ENCODE results near the gene ALPL. TPM values are rescaled to one million over a fixed set of nuclear protein-coding genes. Genes with fewer than 3 reads are reported as not detected.

The ALPL gene
- polyA plus RNA-seq, 1 donor (not counting 4 experiments of a cell fraction or from before 2014, with no cell fraction given), result not detected

GRCh38 chr1:21604208-21604957 is 95.2 kb downstream of the ALPL start:
- Histone ChIP-seq H3K9me3 (ENCODE audit: control insufficient read depth, low read depth, low read length) (no peaks in the 10 kb centered on the region), H3K4me1 (ENCODE audit: control insufficient read depth, extremely low read depth, insufficient read depth, low read length) (peaks cover 3% of the 10 kb centered on the region), H3K27me3 (ENCODE audit: control insufficient read depth, extremely low read depth, insufficient read depth, low read length) (peaks cover 3% of the 10 kb centered on the region), H3K79me2 (ENCODE audit: control insufficient read depth, insufficient read depth, low read length) (no peaks in the 10 kb centered on the region), H3K9ac (ENCODE audit: control insufficient read depth, extremely low read depth, insufficient read depth, low read length) (no peak overlapping the region), H3K4me3 (ENCODE audit: control insufficient read depth in 2 of 3, extremely low read depth in 1 of 3, insufficient read depth in 2 of 3, low read depth in 1 of 3, low read length in 3 of 3) (no peak overlapping the region), H4K20me1 (ENCODE audit: control insufficient read depth, extremely low read depth, insufficient read depth, low read length) (no peaks in the 10 kb centered on the region), H2AFZ (ENCODE audit: control insufficient read depth, low read length) (no peak overlapping the region), H3K36me3 (ENCODE audit: control insufficient read depth in 2 of 2, extremely low read depth in 1 of 2, insufficient read depth in 2 of 2, low read length in 2 of 2) (no peaks in the 10 kb centered on the region), H3K27ac (ENCODE audit: control insufficient read depth, insufficient read depth, low read length) (no peak overlapping the region), H3K9me1 (ENCODE audit: control insufficient read depth, extremely low read depth, insufficient read depth, low read length) (no peaks in the 10 kb centered on the region), H3K4me2 (ENCODE audit: control insufficient read depth, extremely low read depth, insufficient read depth, low read depth, low read length) (no peak overlapping the region)
- no peak for TF ChIP-seq CTCF (optimal IDR thresholded peaks at IDR 0.05 in 1 of 3, IDR thresholded peaks at IDR 0.05 in 1 of 3, conservative IDR thresholded peaks at IDR 0.05 in 1 of 3; ENCODE audit: extremely low read depth in 1 of 3, insufficient read depth in 2 of 3, low read length in 3 of 3)
- FAIRE-seq (no peak), DNase-seq (ENCODE audit: low read depth, low spot score) (no peak)
- dilution Hi-C loops (cut with MboI; ENCODE audit: extremely low pct_ligation_motif_present, low sequenced_read_pairs), result no loop called here

- DNase-seq (ENCODE audit: low read depth, low spot score) (no peak), FAIRE-seq (no peak)
- H3K9ac ChIP-seq (ENCODE audit: control insufficient read depth, extremely low read depth, insufficient read depth, low read length), result no peak overlapping the region
- H3K4me1 ChIP-seq (ENCODE audit: control insufficient read depth, extremely low read depth, insufficient read depth, low read length), result peaks cover 3% of the 10 kb centered on the region
- peaks cover 2% of the 10 kb centered on the region for H3K27me3 ChIP-seq (ENCODE audit: control insufficient read depth, extremely low read depth, insufficient read depth, low read length)
- no peaks in the 10 kb centered on the region for H4K20me1 ChIP-seq (ENCODE audit: control insufficient read depth, extremely low read depth, insufficient read depth, low read length)
- dilution Hi-C loops (cut with MboI; ENCODE audit: extremely low pct_ligation_motif_present, low sequenced_read_pairs), result no loop called here
- no peaks in the 10 kb centered on the region for H3K9me3 ChIP-seq (ENCODE audit: control insufficient read depth, low read depth, low read length)
- no peak overlapping the region for H3K4me2 ChIP-seq (ENCODE audit: control insufficient read depth, extremely low read depth, insufficient read depth, low read depth, low read length)
- H3K27ac ChIP-seq (ENCODE audit: control insufficient read depth, insufficient read depth, low read length), result no peak overlapping the region
- no peaks in the 10 kb centered on the region for H3K79me2 ChIP-seq (ENCODE audit: control insufficient read depth, insufficient read depth, low read length)
- no peaks in the 10 kb centered on the region for H3K36me3 ChIP-seq (ENCODE audit: control insufficient read depth in 2 of 2, extremely low read depth in 1 of 2, insufficient read depth in 2 of 2, low read length in 2 of 2)
- TF ChIP-seq CTCF (optimal IDR thresholded peaks at IDR 0.05 in 1 of 3, IDR thresholded peaks at IDR 0.05 in 1 of 3, conservative IDR thresholded peaks at IDR 0.05 in 1 of 3; ENCODE audit: extremely low read depth in 1 of 3, insufficient read depth in 2 of 3, low read length in 3 of 3) (no peak), EZH2 (IDR thresholded peaks at IDR 0.05; ENCODE audit: low read length) (no peak)
- H2AFZ ChIP-seq (ENCODE audit: control insufficient read depth, low read length), result no peak overlapping the region
- no peaks in the 10 kb centered on the region for H3K9me1 ChIP-seq (ENCODE audit: control insufficient read depth, extremely low read depth, insufficient read depth, low read length)
- H3K4me3 ChIP-seq (ENCODE audit: control insufficient read depth in 2 of 3, extremely low read depth in 1 of 3, insufficient read depth in 2 of 3, low read depth in 1 of 3, low read length in 3 of 3), result no peak overlapping the region
Measured at GRCh38 chr1:21605012-21605715, 95.9 kb downstream of the ALPL start.
